ENCODE data around the gene C20orf204. TPM values are rescaled to one million over a fixed set of nuclear protein-coding genes. Genes with fewer than 3 reads are reported as not detected.
"Not testable (repeated sequence)": the region's sequence is repeated elsewhere in the genome, so short reads cannot be mapped to it uniquely, and the experiment has no call there.

C20orf204 gene
- total RNA-seq, 1 donor from 2014 or later = 0.38 TPM

GRCh38 chr20:64087226-64087825, 51.3 kb downstream of the C20orf204 start:
- intact Hi-C loops (cut with DNase I); DNase-seq; ATAC-seq (ENCODE audit: poor library complexity): not testable (repeated sequence)

- DNase-seq; ATAC-seq (ENCODE audit: poor library complexity); intact Hi-C loops (cut with DNase I): not testable (repeated sequence)
Measured at GRCh38 chr20:64088586-64088985, 52.6 kb downstream of the C20orf204 start.

Small RNA genes lying within 50 kb of the gene (microRNA-seq; reads per million reads assigned to microRNA genes)
- not detected for gene MIR6813

Other genes starting within 250 kb of the C20orf204 start
- gene ZBTB46, start 204.9 kb upstream of the C20orf204 start, total RNA-seq = 13.5 TPM
- gene ABHD16B, start 174.7 kb upstream of the C20orf204 start, total RNA-seq = not detected
- 69.0 TPM for gene TPD52L2, start 170.9 kb upstream of the C20orf204 start, total RNA-seq
- 42.3 TPM for gene DNAJC5, start 141.1 kb upstream of the C20orf204 start, total RNA-seq
- gene UCKL1, start 79.8 kb upstream of the C20orf204 start, total RNA-seq = 54.4 TPM
- 11.3 TPM for gene ZNF512B, start 66.3 kb upstream of the C20orf204 start, total RNA-seq
- gene SAMD10, start 56.5 kb upstream of the C20orf204 start, total RNA-seq = 6.0 TPM
- gene PRPF6, start 55.0 kb upstream of the C20orf204 start, total RNA-seq = 45.3 TPM
- gene SOX18, start 13.5 kb downstream of the C20orf204 start, total RNA-seq = 34.3 TPM
- 34.6 TPM for gene TCEA2, start 27.0 kb downstream of the C20orf204 start, total RNA-seq
- gene RGS19, start 43.3 kb downstream of the C20orf204 start, total RNA-seq = 6.7 TPM
- 0.75 TPM for gene OPRL1, start 43.9 kb downstream of the C20orf204 start, total RNA-seq
- not detected for gene LKAAEAR1, start 48.2 kb downstream of the C20orf204 start, total RNA-seq
- not detected for gene NPBWR2, start 71.4 kb downstream of the C20orf204 start, total RNA-seq
- gene MYT1, start 128.3 kb downstream of the C20orf204 start, total RNA-seq = 0.40 TPM
- 81.9 TPM for gene PCMTD2, start 219.6 kb downstream of the C20orf204 start, total RNA-seq

All from Right ventricle myocardium superior (tissue), 1 donor.